HAP-1 (cell line): ENCODE results near the gene NUMBL.

ENCODE experiments used
- DNase-seq, 2 experiments: peaks; one replicate each; pipeline ENCODE4 v3.0.0-alpha.2; 2016 to 2020; ENCODE audit warnings: low spot score in 2 of 2
- H3K27me3 ChIP-seq: fragments of 250-450 bp; sonication (Bioruptor Pico); 2 replicates; pipeline ENCODE4 v1.5.1; 2020; ENCODE audit warnings: low read depth, mild to moderate bottlenecking, moderate library complexity
- H3K36me3 ChIP-seq: fragments of 250-450 bp; sonication (Bioruptor Pico); replicated peaks from 2 replicates; pipeline ENCODE4 v1.5.1; 2020; ENCODE audit warnings: mild to moderate bottlenecking
- H3K4me1 ChIP-seq: fragments of 250-450 bp; sonication (Bioruptor Pico); 2 replicates; pipeline ENCODE4 v1.5.1; 2020; ENCODE audit warnings: mild to moderate bottlenecking
- H3K4me3 ChIP-seq: fragments of 250-450 bp; sonication (Bioruptor Pico); 2 replicates; pipeline ENCODE4 v1.5.1; 2020; ENCODE audit warnings: mild to moderate bottlenecking, moderate library complexity
- H3K9me3 ChIP-seq: fragments of 250-450 bp; sonication (Bioruptor Pico); 2 replicates; pipeline ENCODE4 v1.5.1; 2020; ENCODE audit warnings: mild to moderate bottlenecking, moderate library complexity
- in situ Hi-C: fragments of 300-500 bp; cut with MboI; formaldehyde crosslinking; loops from 3 replicates; pipeline ENCODE4 v1.14.3; 2020; ENCODE audit warnings: low sequenced_read_pairs, inconsistent platforms, mixed read lengths

The NUMBL gene

DNA sequence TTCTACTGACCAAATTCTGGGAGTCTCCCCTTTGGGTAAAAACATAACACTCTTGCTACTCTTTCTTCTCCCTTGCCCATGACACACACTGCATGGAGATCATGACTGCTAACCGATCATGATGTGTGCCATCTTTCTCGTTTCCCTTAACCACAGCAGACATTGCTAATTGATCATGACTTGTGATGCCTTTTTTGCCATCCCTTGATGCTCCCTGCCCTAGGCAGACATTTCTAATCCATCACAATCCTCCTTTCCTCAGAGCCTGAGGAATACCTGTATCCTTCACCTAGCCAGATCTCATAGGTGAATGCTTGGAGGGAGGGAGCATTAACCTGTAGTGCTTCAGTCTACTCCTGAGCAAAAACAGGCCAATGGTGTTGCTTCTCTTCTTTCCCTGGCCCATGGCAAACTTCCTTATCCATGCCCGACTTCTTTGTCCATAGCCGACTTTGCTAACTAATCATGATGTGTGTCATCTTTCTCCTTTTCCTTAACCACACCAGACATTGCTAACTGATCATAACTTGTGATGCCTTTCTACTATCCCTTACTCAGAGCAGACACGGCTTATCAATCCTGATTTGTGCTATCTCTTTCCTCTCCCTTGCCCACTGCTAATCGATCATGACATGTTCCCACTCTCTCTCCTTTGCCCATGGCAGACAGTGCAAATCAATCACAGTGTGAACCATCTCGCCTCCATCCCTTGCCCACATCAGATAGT is 17.7 kb downstream of the NUMBL start:
- no peaks in the 10 kb centered on the region for H3K9me3 ChIP-seq

GRCh38 chr19:40672038-40672437 is 18.4 kb downstream of the NUMBL start:
- H3K36me3 ChIP-seq = peaks cover 61% of the 10 kb centered on the region
- no peaks in the 10 kb centered on the region for H3K9me3 ChIP-seq
- no peak for DNase-seq
- in situ Hi-C loops = loop anchor here (25.0 kb wide), 1 partner anchor 240 kb away; no protein-coding TSS in a partner anchor
- H3K4me3 ChIP-seq = no peak overlapping the region
- H3K27me3 ChIP-seq = no peaks in the 10 kb centered on the region
- H3K4me1 ChIP-seq = no peaks in the 10 kb centered on the region

More for the DNA sequence above, 17.7 kb downstream of the NUMBL start:
- DNase-seq = no peak
- Histone ChIP-seq H3K4me1 (no peaks in the 10 kb centered on the region), H3K27me3 (no peaks in the 10 kb centered on the region), H3K36me3 (peaks cover 67% of the 10 kb centered on the region), H3K4me3 (no peak overlapping the region)
- in situ Hi-C loops = loop anchor here (25.0 kb wide), 1 partner anchor 240 kb away; no protein-coding TSS in a partner anchor

DNA sequence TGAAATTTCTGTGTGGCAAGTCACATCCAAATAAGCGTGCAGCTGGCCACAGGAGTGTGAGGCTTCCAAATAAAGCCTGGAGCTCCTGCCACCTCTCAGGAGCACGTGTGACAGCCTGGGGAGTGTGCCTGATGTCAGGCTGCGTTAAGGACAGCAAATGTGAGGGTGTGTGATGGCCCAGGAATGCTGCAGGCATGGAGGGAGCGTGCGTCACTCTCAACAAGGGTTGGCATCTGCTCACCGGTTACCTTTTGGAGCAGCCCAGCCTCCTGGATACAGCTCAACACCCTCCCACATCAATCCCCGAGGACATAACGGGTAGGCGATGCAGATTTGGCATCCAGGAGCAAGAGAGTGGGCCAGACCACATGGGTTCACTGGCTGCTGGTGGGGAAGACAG is 19.0 kb downstream of the NUMBL start:
- H3K27me3 ChIP-seq = no peaks in the 10 kb centered on the region
- DNase-seq = no peak
- H3K36me3 ChIP-seq = peaks cover 58% of the 10 kb centered on the region
- in situ Hi-C loops = loop anchor here (25.0 kb wide), 1 partner anchor 241 kb away; no protein-coding TSS in a partner anchor
- H3K4me1 ChIP-seq = no peaks in the 10 kb centered on the region
- no peak overlapping the region for H3K4me3 ChIP-seq
- H3K9me3 ChIP-seq = no peaks in the 10 kb centered on the region

DNA sequence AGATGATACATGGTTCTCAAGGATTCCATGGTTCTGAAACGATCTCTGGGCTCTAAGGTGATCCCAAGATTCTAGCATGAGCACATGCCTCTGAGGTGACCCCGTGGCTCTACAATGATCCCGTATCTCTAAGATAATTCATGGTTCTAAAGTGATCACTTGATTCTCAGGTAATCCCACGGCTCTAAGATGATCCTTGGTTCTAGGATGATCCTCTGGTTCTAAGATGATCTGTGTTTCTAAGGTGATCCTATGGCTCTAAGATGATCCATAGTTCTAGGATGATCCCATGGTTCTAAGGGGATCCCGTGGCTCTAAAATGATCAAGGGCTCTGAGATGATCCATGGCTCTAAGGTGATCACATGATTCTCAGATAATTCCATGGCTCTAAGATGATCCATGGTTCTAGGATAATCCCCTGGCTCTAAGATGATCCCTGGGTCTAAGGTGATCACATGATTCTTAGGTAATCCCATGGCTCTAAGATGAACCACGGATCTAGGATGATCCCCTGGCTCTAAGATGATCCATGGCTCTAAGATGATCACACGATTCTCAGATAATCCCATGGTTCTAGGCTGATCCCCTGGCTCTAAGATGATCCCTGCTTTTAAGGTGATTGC is 21.3 kb downstream of the NUMBL start:
- Histone ChIP-seq H3K27me3 (no peaks in the 10 kb centered on the region), H3K36me3 (peaks cover 52% of the 10 kb centered on the region), H3K4me1 (no peaks in the 10 kb centered on the region), H3K9me3 (no peaks in the 10 kb centered on the region), H3K4me3 (no peak overlapping the region)
- in situ Hi-C loops = loop anchor here (10.0 to 25.0 kb wide), 3 partner anchors 156 to 476 kb away; no protein-coding TSS in a partner anchor
- DNase-seq = no peak

- no peaks in the 10 kb centered on the region for H3K9me3 ChIP-seq
- peaks cover 7% of the 10 kb centered on the region; the same call in 1 of the 2 replicates for H3K4me1 ChIP-seq
- in situ Hi-C loops = loop anchor here (10.0 to 25.0 kb wide), 3 partner anchors 157 to 477 kb away; no protein-coding TSS in a partner anchor
- H3K4me3 ChIP-seq = no peak overlapping the region
- DNase-seq = no peak
- peaks cover 39% of the 10 kb centered on the region for H3K36me3 ChIP-seq
- no peaks in the 10 kb centered on the region for H3K27me3 ChIP-seq
These were observed 22.8 kb downstream of the NUMBL start for GRCh38 chr19:40667602-40668001.

DNA sequence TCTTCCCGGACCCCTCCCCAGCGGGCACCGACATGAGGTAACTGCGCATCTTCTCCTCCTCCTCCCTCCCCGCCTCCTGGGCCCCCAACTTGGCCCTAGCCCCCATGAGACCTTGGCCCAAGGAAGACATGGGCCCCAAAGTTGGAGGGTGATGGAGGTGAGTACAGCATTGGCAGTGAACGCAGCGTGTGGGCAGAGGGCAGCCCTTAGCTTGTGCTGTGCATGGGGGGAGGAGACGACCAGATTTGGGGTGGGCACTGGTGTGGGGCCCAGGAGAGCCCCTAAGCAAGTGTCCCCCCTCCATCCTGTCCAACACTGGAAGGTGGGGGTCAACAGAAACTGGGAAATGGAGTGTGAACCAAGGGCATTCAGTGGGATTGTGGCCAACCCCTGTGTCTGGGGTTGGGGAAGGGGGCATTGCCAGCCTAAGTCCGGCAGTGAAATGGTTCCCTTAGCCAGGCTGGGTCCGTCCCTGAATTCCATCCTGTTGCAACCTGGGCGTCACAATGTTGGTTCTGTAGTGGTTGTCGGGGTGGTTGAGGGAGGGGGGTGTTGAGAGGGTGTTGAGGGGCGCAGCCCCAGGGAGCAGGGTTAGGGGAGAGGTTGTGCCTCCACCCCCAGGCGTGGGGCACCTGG is 23.5 kb downstream of the NUMBL start:
- Histone ChIP-seq H3K4me1 (peaks cover 7% of the 10 kb centered on the region; the same call in 1 of the 2 replicates), H3K4me3 (no peak overlapping the region), H3K36me3 (peaks cover 32% of the 10 kb centered on the region), H3K9me3 (no peaks in the 10 kb centered on the region), H3K27me3 (no peaks in the 10 kb centered on the region)
- in situ Hi-C loops = loop anchor here (10.0 to 25.0 kb wide), 3 partner anchors 158 to 478 kb away; no protein-coding TSS in a partner anchor
- DNase-seq = no peak

DNA sequence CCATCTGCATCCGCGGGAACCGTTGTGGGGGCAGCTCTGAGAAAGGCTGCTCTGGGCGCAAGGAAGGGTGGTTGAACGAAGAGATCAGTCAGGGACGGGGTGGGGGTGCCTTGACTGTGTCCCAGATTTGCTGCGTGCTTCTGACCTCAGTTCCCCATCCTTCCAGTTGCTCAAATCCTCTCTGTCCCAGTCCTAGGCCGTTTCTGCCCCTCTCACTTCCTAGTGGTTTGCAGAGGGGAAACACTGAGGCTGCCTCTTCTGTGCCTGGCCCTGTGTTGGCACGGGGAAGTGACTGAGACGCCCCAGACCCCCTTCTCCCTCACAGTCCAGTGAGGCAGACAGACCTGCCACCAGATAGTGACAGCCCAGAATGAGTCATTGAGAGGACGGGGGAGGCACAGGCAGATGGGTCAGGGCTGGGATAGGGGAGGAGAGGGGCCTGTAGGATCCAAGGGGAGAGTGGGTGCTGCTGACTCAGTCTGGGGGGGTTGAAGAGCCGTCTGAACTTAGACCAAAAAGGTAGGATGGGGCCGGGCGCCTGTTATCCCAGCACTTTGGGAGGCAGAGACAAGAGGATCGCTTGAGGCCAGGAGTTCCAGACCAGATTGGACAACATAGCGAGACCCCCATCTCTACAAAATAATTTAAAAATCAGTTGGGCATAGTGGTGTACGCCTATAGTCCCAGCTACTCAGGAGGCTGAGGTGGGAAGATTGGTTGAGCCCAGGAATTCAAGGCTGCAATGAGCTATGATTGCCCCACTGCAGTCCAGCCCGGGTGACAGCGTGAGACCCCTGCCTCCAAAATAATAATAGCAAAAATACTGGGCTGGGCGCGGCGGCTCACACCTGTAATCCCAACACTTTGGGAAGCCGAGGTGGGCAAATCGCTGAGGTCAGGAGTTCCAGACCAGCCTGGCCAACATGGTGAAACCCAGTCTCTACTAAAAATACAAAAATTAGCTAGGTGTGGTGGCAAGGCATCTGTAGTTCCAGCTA is 26.5 kb downstream of the NUMBL start:
- in situ Hi-C loops = loop anchor here (10.0 to 25.0 kb wide), 3 partner anchors 161 to 481 kb away; no protein-coding TSS in a partner anchor
- no peaks in the 10 kb centered on the region for H3K9me3 ChIP-seq
- peak overlapping the region; percentile 41 for H3K4me3 ChIP-seq
- no peaks in the 10 kb centered on the region for H3K27me3 ChIP-seq
- peaks cover 14% of the 10 kb centered on the region for H3K36me3 ChIP-seq
- no peak for DNase-seq
- H3K4me1 ChIP-seq = peaks cover 7% of the 10 kb centered on the region; the same call in 1 of the 2 replicates

DNA sequence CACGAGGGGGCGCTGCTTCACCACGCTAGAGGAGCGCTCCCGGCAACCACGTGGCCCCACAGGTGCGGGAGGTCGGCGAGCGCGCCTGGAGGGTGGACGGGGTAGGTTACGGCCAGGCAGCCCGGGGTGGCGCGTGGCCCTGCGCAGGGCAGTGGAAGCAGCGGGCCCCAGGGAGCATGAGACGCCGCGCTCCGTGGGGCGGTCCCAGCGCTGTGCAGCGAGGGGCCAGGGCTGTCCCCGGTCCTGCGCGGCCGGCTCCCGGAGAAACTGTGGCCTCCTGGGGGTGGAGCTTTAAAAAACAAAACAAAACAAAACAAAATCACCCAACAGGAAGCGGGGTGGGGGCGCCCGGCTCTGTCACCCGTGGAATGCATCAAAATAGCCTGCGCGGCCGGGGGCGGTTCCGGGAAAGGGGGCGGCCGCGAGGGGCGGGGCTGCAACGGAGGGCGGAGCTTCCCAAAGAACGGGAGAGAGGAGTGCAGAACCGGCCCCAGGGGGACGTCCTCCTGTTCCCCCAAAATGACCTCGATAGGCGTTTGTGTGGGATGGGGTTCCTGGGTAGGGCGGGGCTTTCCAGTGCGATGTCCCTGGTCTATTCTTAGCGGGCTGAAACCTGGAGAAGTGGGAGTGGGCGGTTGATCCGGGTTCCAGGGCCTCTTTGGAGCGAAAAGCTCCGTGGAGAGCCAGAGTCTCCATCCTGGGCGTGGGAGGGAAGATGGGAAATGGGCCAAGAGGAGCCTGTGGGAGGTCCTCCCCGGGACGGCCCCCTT is 27.3 kb downstream of the NUMBL start:
- H3K36me3 ChIP-seq = peaks cover 5% of the 10 kb centered on the region
- no peaks in the 10 kb centered on the region for H3K9me3 ChIP-seq
- no peaks in the 10 kb centered on the region for H3K27me3 ChIP-seq
- H3K4me1 ChIP-seq = peaks cover 7% of the 10 kb centered on the region; the same call in 1 of the 2 replicates
- in situ Hi-C loops = loop anchor here (10.0 to 25.0 kb wide), 3 partner anchors 162 to 482 kb away; no protein-coding TSS in a partner anchor
- peak; percentile 76 to 96 for DNase-seq
- peak overlapping the region; percentile 41 for H3K4me3 ChIP-seq

DNA sequence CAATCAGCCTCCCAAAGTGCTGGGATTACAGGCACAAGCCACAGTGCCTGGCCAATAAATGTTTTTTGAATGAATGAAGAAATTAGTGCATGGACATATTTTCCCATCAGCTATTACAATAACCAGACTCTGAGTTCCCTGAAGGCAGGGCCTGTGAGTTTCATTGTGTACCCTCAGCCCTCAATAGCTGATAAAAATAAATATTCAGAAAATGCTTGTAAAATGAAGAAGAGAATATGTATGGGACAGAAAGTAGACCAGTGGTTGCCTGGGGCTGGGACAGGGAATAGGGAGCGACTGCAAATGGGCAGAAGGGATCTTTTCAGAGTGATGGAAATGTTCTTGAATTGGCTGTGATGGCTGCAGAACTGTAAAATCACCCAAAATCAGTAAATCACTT is 28.8 kb downstream of the NUMBL start:
- peaks cover 7% of the 10 kb centered on the region; the same call in 1 of the 2 replicates for H3K4me1 ChIP-seq
- DNase-seq = peak; percentile 29 to 33
- no peak overlapping the region for H3K4me3 ChIP-seq
- H3K9me3 ChIP-seq = no peaks in the 10 kb centered on the region
- in situ Hi-C loops = loop anchor here (10.0 to 25.0 kb wide), 3 partner anchors 163 to 483 kb away; no protein-coding TSS in a partner anchor
- no peaks in the 10 kb centered on the region for H3K27me3 ChIP-seq
- no peaks in the 10 kb centered on the region for H3K36me3 ChIP-seq

GRCh38 chr19:40659566-40659965 is 30.9 kb downstream of the NUMBL start:
- in situ Hi-C loops = loop anchor here (25.0 kb wide), 1 partner anchor 253 kb away; no protein-coding TSS in a partner anchor
- H3K27me3 ChIP-seq = no peaks in the 10 kb centered on the region
- no peak for DNase-seq
- no peak overlapping the region for H3K4me3 ChIP-seq
- no peaks in the 10 kb centered on the region for H3K36me3 ChIP-seq
- H3K9me3 ChIP-seq = no peaks in the 10 kb centered on the region
- peaks cover 7% of the 10 kb centered on the region; the same call in 1 of the 2 replicates for H3K4me1 ChIP-seq

DNA sequence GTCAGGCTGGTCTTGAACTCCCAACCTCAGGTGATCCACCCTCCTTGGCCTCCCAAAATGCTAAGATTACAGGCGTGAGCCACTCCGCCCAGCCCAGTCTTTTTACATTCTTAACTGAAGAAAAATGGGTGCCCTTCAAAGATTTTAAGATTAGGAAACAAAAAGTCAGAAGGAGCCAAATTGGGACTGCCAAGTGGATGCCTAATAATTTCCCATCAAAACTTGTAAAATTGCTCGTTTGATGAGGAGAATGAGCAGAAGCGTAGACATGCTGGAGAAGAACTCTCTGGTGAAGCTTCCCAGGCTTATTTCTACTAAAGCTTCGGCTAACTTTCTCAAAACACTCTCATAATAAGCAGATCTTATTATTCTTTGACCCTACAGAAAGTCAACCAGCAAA is 31.3 kb downstream of the NUMBL start:
- H3K4me3 ChIP-seq = no peak overlapping the region
- DNase-seq = no peak
- H3K36me3 ChIP-seq = no peaks in the 10 kb centered on the region
- in situ Hi-C loops = loop anchor here (25.0 kb wide), 1 partner anchor 253 kb away; no protein-coding TSS in a partner anchor
- H3K4me1 ChIP-seq = peaks cover 7% of the 10 kb centered on the region; the same call in 1 of the 2 replicates
- H3K27me3 ChIP-seq = no peaks in the 10 kb centered on the region
- H3K9me3 ChIP-seq = no peaks in the 10 kb centered on the region

DNA sequence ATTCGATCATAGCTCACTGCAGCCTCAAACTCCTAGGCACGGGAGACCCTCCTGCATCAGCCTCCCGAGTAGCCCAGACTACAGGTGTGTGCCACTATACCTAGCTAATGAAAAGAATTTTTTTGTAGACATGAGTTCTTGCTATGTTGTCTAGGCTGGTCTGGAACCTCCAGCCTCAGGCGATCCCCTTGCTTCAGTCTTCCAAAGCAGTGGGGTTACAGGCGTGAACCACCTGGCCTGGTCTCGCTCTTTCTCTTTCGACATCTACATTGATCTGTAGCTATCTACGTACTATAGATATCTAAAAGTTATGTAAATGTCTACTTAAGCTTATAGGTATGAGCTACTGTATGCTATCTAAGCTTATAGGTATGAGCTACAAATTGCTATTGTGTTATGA is 32.4 kb downstream of the NUMBL start:
- in situ Hi-C loops = loop anchor here (25.0 kb wide), 1 partner anchor 254 kb away; no protein-coding TSS in a partner anchor
- no peak for DNase-seq
- no peaks in the 10 kb centered on the region for H3K36me3 ChIP-seq
- no peaks in the 10 kb centered on the region for H3K9me3 ChIP-seq
- no peak overlapping the region for H3K4me3 ChIP-seq
- H3K4me1 ChIP-seq = 0 out of 2 replicates have a peak, but pooled peaks cover under 1% of the 10 kb centered on the region
- H3K27me3 ChIP-seq = no peaks in the 10 kb centered on the region
